K562 (cell line): ENCODE results near the gene HRC. TPM values are rescaled to one million over a fixed set of nuclear protein-coding genes. Genes with fewer than 3 reads are reported as not detected.

Experiments
- BACH1 ChIP-seq: fragments of 200-800 bp; sonication (Bioruptor generic); IDR thresholded peaks from 2 replicates; pipeline ENCODE4 v1.6.1; 2016; ENCODE audit warnings: missing genetic modification characterization, missing compliant biosample characterization
- CBFA2T3 ChIP-seq: fragments of 450-650 bp; IDR thresholded peaks from 2 replicates; pipeline ENCODE4 v1.6.1; 2017
- CREB1 ChIP-seq, 2 experiments: sonication (generic) in 1 of 2; formaldehyde crosslinking in 1 of 2; IDR thresholded peaks; 2 replicates each; pipeline versions ENCODE4 v1.6.1 to v1.8.0; 2012 to 2022; ENCODE audit warnings: inconsistent platforms in 1 of 2, mild to moderate bottlenecking in 1 of 2, missing genetic modification reagents in 1 of 2, moderate library complexity in 1 of 2
- DACH1 ChIP-seq: fragments of 450-650 bp; IDR thresholded peaks from 2 replicates; pipeline ENCODE4 v1.6.1; 2018; ENCODE audit not compliant: partially characterized antibody
- KAT7 ChIP-seq: sonication (generic); formaldehyde crosslinking; IDR thresholded peaks from 2 replicates; pipeline ENCODE4 v1.8.0; 2022; ENCODE audit warnings: missing genetic modification reagents, mild to moderate bottlenecking, borderline replicate concordance
- LCOR ChIP-seq: sonication (generic); formaldehyde crosslinking; IDR thresholded peaks from 2 replicates; pipeline ENCODE4 v1.8.0; 2022; ENCODE audit warnings: mild to moderate bottlenecking, missing genetic modification reagents
- MTA2 ChIP-seq: fragments of 450-650 bp; IDR thresholded peaks from 2 replicates; pipeline ENCODE4 v1.6.1; 2016; ENCODE audit warnings: low read depth
- NBN ChIP-seq: fragments of 450-650 bp; IDR thresholded peaks from 2 replicates; pipeline ENCODE4 v1.6.1; 2016; ENCODE audit warnings: low read depth, mild to moderate bottlenecking
- RBBP5 ChIP-seq: fragments of 200-600 bp; sonication (generic); IDR thresholded peaks from 2 replicates; pipeline ENCODE4 v1.6.1; 2012; ENCODE audit warnings: borderline replicate concordance, mild to moderate bottlenecking, low read length, control low read depth, inconsistent platforms; ENCODE audit not compliant: insufficient read depth, poor library complexity, severe bottlenecking
- RBM15 ChIP-seq: fragments of 200-400 bp; formaldehyde crosslinking; IDR thresholded peaks from 2 replicates; pipeline ENCODE4 v1.6.1; 2018; ENCODE audit warnings: mild to moderate bottlenecking, low read length, moderate library complexity; ENCODE audit not compliant: insufficient read depth
- SAP30 ChIP-seq: fragments of 200-600 bp; sonication (generic); IDR thresholded peaks from 2 replicates; pipeline ENCODE4 v1.6.1; 2012; ENCODE audit warnings: borderline replicate concordance, low read depth, mild to moderate bottlenecking, moderate library complexity, low read length, control low read depth, inconsistent platforms; ENCODE audit not compliant: insufficient read depth, poor library complexity, severe bottlenecking
- SRF ChIP-seq, 2 experiments: fragments of 250-450, 450-650 bp in 1 of 2; sonication (Bioruptor Pico) in 1 of 2; sonication (generic) in 1 of 2; formaldehyde crosslinking; IDR thresholded peaks; 2 replicates each; pipeline versions ENCODE4 v1.5.0 to v1.5.1; 2020 to 2022; ENCODE audit warnings: mild to moderate bottlenecking in 1 of 2, missing genetic modification reagents in 1 of 2
- SRSF3 ChIP-seq: fragments of 200-400 bp; formaldehyde crosslinking; IDR thresholded peaks from 2 replicates; pipeline ENCODE4 v1.6.1; 2016; ENCODE audit warnings: mild to moderate bottlenecking, low read length, moderate library complexity; ENCODE audit not compliant: insufficient read depth
- TEAD1 ChIP-seq, 2 experiments: fragments of 450-650 bp in 1 of 2; sonication (generic) in 1 of 2; formaldehyde crosslinking; IDR thresholded peaks; 2 replicates each; pipeline versions ENCODE4 v1.4.0 to v1.8.0; 2020 to 2022; ENCODE audit warnings: mild to moderate bottlenecking in 2 of 2, missing genetic modification reagents in 1 of 2
- TRIM28 ChIP-seq: fragments of 450-650 bp; IDR thresholded peaks from 2 replicates; pipeline ENCODE4 v1.6.1; 2017
- ZNF444 ChIP-seq: fragments of 250-450 bp; sonication (Bioruptor Pico); IDR thresholded peaks from 2 replicates; pipeline ENCODE4 v1.4.0; 2020; ENCODE audit warnings: mild to moderate bottlenecking, moderate library complexity
- ZNF583 ChIP-seq: fragments of 250-450 bp; sonication (Bioruptor Pico); IDR thresholded peaks from 2 replicates; pipeline ENCODE4 v1.4.0; 2020
- ZNF764 ChIP-seq: fragments of 250-450 bp; sonication (Bioruptor Pico); IDR thresholded peaks from 2 replicates; pipeline ENCODE4 v1.4.0; 2020; ENCODE audit warnings: low read depth, mild to moderate bottlenecking, moderate library complexity
- polyA plus RNA-seq, 8 experiments: library from polyadenylated mRNA; depleted of rRNA in 4 of 8; stranded (reverse) in 5 of 8; unstranded in 3 of 8; fragments of >200 nt; fragmentation: Nextera tagmentation in 2 of 8; fragmentation: Illumina TruSeq in 1 of 8; extraction: Ambion mirVana in 2 of 8; extraction: Trizol in 1 of 8; gene quantifications; 2 replicates each; pipeline versions ENCODE4 v1.2.1 to v1.2.3, GENCODE V29; 2011 to 2014; ENCODE audit warnings: inconsistent platforms in 1 of 8, missing spikeins in 1 of 8
- total RNA-seq, 7 experiments: library from RNA; depleted of rRNA in 6 of 7; stranded (reverse); fragments of >200 nt in 6 of 7; fragmentation: Illumina TruSeq in 2 of 7; extraction: Trizol in 2 of 7; gene quantifications; 2 replicates each; pipeline versions ENCODE4 v1.2.1 to v1.2.3, GENCODE V29; 2011 to 2021; ENCODE audit warnings: low replicate concordance in 1 of 7
- TF ChIP-seq, protein P1 (sequence below): fragments of 450-650 bp; formaldehyde crosslinking; IDR thresholded peaks from 2 replicates; pipeline ENCODE4 v1.4.0; 2022; ENCODE audit warnings: mild to moderate bottlenecking, moderate library complexity
- TF ChIP-seq, protein P2 (sequence below): fragments of 450-650 bp; IDR thresholded peaks from 2 replicates; pipeline ENCODE4 v1.6.1; 2016; ENCODE audit warnings: missing biosample characterization, missing genetic modification characterization
- TF ChIP-seq, protein P3 (sequence below): fragments of 450-650 bp; IDR thresholded peaks from 2 replicates; pipeline ENCODE4 v1.6.1; 2017; ENCODE audit warnings: antibody characterized with exemption, mild to moderate bottlenecking

Gene HRC
- total and polyA plus RNA-seq, 9 of the 15 experiments (the other 6 are each of a cell fraction or from before 2014, with no cell fraction given), result 0.66 to 18.7 (median 13.1) TPM

DNA sequence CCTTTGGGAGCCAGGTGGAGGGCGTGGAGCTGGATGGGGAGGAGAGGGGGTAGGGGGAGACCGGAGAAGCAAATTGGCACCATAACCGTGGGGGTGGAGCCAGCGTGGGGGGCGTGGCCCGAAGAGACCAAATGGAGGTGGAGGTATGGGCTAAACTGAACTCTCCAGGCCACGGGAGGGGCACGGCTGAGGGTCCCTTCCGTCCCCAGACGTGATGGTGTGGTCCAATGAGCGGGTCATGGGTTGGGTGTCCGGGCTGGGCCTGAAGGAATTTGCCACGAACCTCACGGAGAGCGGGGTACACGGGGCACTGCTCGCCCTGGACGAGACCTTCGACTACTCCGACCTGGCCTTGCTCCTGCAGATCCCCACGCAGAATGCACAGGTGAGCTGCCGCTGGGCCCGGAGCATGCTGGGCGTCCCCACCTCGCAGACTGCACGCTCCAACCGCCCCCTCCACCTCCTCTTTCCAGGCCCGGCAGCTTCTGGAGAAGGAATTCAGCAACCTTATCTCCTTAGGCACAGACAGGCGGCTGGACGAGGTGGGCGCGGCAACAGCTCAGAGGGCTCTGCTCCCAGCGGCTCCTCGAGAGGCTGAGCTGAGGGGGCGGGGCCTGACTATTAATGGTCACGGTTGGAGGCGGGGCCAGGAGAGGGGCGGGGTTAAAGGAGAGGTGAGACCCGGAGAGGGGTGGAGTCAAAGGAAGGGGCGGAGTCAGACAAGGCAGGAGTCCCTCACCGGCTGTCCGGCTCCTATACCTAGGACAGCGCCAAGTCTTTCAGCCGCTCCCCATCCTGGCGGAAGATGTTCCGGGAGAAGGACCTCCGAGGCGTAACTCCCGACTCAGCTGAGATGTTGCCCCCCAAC lies 6.2 kb downstream of the HRC start (continued):
- TF ChIP-seq RBBP5 (peak; percentile 38), KAT7 (no peak), NBN (0 out of 2 replicates have a peak, but pooled peaks have one; percentile 18), SRF (CRISPR knock-in tag; IDR thresholded peaks at IDR 0.05) (peak in 1 of 2 experiments; percentile 38; a peak in 2 of 4 replicates), DACH1 (peak; percentile 22), TRIM28 (no peak), ZNF583 (CRISPR knock-in tag) (peak; percentile 55; the same call in 1 of the 2 replicates), TEAD1 (CRISPR knock-in tag; IDR thresholded peaks at IDR 0.05) (peak; percentile 4 to 71; a peak in 2 of 4 replicates), BACH1 (tag) (no peak), MTA2 (peak; percentile 20; the same call in 1 of the 2 replicates), CBFA2T3 (peak; percentile 82), LCOR (CRISPR knock-in tag) (peak; percentile 58; the same call in 1 of the 2 replicates), RBM15 (no peak), CREB1 (IDR thresholded peaks at IDR 0.05) (peak; percentile 20; the same call in 1 of the 2 replicates), CREB1 (CRISPR knock-in tag; IDR thresholded peaks at IDR 0.05) (peak; percentile 18; the same call in 1 of the 2 replicates), ZNF764 (CRISPR knock-in tag) (no peak), SRSF3 (no peak), SAP30 (no peak), ZNF444 (CRISPR knock-in tag) (no peak)
- TF ChIP-seq, protein P1, sequence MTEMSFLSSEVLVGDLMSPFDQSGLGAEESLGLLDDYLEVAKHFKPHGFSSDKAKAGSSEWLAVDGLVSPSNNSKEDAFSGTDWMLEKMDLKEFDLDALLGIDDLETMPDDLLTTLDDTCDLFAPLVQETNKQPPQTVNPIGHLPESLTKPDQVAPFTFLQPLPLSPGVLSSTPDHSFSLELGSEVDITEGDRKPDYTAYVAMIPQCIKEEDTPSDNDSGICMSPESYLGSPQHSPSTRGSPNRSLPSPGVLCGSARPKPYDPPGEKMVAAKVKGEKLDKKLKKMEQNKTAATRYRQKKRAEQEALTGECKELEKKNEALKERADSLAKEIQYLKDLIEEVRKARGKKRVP (CRISPR knock-in tag), result no peak
- TF ChIP-seq, protein P2, sequence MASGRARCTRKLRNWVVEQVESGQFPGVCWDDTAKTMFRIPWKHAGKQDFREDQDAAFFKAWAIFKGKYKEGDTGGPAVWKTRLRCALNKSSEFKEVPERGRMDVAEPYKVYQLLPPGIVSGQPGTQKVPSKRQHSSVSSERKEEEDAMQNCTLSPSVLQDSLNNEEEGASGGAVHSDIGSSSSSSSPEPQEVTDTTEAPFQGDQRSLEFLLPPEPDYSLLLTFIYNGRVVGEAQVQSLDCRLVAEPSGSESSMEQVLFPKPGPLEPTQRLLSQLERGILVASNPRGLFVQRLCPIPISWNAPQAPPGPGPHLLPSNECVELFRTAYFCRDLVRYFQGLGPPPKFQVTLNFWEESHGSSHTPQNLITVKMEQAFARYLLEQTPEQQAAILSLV (tag), result no peak
- TF ChIP-seq, protein P3, sequence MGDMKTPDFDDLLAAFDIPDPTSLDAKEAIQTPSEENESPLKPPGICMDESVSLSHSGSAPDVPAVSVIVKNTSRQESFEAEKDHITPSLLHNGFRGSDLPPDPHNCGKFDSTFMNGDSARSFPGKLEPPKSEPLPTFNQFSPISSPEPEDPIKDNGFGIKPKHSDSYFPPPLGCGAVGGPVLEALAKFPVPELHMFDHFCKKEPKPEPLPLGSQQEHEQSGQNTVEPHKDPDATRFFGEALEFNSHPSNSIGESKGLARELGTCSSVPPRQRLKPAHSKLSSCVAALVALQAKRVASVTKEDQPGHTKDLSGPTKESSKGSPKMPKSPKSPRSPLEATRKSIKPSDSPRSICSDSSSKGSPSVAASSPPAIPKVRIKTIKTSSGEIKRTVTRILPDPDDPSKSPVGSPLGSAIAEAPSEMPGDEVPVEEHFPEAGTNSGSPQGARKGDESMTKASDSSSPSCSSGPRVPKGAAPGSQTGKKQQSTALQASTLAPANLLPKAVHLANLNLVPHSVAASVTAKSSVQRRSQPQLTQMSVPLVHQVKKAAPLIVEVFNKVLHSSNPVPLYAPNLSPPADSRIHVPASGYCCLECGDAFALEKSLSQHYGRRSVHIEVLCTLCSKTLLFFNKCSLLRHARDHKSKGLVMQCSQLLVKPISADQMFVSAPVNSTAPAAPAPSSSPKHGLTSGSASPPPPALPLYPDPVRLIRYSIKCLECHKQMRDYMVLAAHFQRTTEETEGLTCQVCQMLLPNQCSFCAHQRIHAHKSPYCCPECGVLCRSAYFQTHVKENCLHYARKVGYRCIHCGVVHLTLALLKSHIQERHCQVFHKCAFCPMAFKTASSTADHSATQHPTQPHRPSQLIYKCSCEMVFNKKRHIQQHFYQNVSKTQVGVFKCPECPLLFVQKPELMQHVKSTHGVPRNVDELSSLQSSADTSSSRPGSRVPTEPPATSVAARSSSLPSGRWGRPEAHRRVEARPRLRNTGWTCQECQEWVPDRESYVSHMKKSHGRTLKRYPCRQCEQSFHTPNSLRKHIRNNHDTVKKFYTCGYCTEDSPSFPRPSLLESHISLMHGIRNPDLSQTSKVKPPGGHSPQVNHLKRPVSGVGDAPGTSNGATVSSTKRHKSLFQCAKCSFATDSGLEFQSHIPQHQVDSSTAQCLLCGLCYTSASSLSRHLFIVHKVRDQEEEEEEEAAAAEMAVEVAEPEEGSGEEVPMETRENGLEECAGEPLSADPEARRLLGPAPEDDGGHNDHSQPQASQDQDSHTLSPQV, result no peak
